ENCODE measurements around the gene LRRC1. TPM values are rescaled to one million over a fixed set of nuclear protein-coding genes. Genes with fewer than 3 reads are reported as not detected.

Gene LRRC1
- total and polyA plus RNA-seq, 2 of the 8 experiments (the other 6 are each of a cell fraction or from before 2014, with no cell fraction given): 6.7 to 15.9 TPM

- no peak for TF ChIP-seq BRCA1 (IDR thresholded peaks at IDR 0.05; ENCODE audit: low read depth, low read length)
- no peak for TF ChIP-seq NRF1 (IDR thresholded peaks at IDR 0.05; ENCODE audit: low read depth, low read length)
- TF ChIP-seq RAD21 (IDR thresholded peaks at IDR 0.05 in 1 of 2, conservative IDR thresholded peaks at IDR 0.05 in 1 of 2; ENCODE audit: low read depth in 2 of 2, low read length in 2 of 2): no peak
These were observed 135.5 kb downstream of the LRRC1 start (continued) for GRCh38 chr6:53930330-53930729.
